ENCODE measurements around the gene HSFY2. TPM values are rescaled to one million over a fixed set of nuclear protein-coding genes. Genes with fewer than 3 reads are reported as not detected.
"Not testable (repeated sequence)": the region's sequence is repeated elsewhere in the genome, so short reads cannot be mapped to it uniquely, and the experiment has no call there.

HSFY2 gene, protein sequence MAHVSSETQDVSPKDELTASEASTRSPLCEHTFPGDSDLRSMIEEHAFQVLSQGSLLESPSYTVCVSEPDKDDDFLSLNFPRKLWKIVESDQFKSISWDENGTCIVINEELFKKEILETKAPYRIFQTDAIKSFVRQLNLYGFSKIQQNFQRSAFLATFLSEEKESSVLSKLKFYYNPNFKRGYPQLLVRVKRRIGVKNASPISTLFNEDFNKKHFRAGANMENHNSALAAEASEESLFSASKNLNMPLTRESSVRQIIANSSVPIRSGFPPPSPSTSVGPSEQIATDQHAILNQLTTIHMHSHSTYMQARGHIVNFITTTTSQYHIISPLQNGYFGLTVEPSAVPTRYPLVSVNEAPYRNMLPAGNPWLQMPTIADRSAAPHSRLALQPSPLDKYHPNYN
- polyA plus RNA-seq (ENCODE audit: insufficient read length in 10 of 10): under 1 TPM in 5 of 10 donors, not detected in 5; 0.08 to 0.39 (median 0.25) TPM
- long read RNA-seq, donor 1: 0 reads
- long read RNA-seq, donor 2: 0 reads
- long read RNA-seq, donor 3: 0 reads
- long read RNA-seq, donor 4: 0 reads
- long read RNA-seq, donor 5: 0 reads
- long read RNA-seq, donor 6: 0 reads
- long read RNA-seq, donor 7: 0 reads
- long read RNA-seq, donor 8: 0 reads
- long read RNA-seq, donor 9: 0 reads

DNA sequence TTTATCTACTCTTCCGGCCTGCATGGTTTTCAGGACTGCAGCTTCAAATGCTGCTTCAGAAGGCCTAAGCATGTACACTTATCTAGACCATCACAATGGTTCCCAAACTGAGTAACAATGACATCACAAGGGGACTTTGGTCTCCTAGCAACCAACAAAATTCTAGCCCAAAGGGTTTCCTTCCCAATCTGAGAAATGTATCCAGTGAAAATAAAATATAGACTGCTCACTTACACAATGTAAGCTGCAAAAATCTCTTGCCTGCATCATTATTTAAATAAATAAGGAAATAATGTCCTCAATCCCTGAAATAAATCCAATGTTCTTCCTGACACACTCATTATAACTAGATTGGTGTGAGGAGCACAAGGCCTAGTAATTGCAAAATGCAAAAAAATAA is at the start of gene HSFY2:
Gene HSFY2, minus strand, starts transcription at position 101 of the 400 bp plus-strand sequence. CDS start 117 bp downstream, outside the sequence.
- not testable (repeated sequence) for DNase-seq

DNA sequence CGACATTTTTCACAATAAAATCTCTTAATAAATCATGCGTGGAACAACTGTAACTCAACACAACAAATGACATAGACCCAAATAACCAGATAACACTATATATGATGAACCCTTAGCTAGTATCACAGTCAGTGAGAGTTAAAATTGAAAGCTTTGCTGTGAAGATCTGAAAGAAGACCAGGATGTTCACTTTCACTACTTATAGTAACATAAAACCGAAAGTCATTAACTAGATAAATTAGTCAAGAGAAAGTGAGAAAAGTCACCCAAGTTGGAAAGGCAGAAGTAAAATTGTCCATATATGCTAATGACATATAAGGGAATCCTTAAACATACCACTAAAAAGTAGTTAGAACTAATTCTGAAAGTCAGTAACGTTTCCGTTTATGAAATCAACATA is 42.2 kb upstream of the HSFY2 start:
- DNase-seq: not testable (repeated sequence)

DNA sequence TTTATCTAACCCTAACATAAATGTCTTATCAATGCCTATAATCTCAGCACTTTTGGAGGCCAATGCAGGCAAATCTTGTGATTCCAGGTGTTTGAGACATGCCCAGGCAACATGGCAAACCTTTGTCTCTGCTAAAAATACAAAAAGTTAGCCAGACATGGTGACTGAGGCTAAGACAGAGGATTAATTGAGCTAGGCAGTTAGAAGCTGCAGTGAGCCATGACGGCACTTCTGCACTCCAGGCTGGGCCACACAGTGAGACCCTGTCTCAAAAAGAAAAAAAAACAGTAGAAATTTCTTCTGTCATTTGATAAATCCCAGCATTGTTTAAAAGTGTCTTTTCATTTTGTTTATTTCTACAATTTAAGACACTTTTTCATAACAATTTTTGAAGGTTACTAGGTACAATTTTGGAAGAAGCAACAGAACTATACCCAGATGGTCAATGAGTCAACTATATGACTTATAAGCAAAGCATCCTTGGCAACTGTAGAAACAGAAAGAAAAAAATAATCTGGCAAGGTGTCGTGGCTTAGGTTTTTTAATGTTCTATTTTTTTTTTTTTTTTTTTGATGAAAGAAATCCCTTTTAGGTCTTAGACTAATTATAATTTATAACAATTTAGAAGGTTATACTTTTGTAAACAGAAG is 15.3 kb upstream of the HSFY2 start:
- not testable (repeated sequence) for DNase-seq

DNA sequence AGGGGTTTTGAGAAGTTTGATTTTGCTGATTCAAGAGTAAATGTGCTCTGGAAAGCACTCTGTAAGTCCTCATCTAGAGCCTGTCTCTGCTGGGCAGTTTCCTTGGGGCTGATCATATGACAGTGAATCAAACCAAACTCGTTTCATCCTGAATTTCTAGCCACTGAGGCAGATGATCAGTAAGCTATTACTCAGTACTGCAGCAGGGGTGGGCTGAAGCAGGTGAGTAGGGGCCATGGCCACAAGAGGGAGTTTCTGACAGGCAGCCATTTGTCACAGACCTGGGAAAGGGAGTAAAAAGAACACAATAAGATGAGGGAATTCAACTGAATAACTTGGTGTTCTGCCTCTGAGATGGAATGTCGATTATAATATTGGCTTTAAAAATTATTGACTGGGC is 19.5 kb downstream of the HSFY2 start:
- not testable (repeated sequence) for DNase-seq

DNA sequence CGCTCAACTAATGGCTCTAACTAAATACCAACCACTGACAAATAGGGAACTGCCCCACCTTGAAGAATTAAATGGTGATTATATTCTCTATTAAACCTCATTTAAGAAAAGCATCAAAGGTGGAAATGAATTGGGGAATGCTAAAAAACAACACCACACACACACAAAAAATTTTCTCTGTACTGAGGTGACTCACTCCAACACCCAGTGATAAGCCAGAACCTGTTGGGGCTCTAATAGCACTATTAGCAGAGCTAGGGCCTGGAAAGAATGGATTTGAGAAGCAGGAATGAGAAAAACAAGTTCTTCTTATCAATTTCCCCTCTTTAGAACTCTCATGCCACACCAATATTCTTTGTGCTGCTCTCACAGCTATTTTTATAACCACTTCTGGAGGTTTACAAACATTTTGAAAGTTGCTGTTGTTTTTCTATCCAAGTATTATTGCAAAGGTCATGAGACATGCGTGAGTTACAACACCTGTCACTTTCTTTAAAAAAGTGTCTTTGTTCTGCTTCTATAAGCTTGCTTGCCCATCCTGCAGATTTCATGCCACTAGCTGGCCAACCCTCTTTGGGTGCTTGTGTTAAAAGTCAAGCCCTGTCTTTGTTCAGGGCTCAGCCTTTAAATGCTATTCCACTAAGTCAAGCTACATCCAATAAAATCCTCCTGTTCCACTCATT is 20.3 kb downstream of the HSFY2 start:
- not testable (repeated sequence) for DNase-seq

DNA sequence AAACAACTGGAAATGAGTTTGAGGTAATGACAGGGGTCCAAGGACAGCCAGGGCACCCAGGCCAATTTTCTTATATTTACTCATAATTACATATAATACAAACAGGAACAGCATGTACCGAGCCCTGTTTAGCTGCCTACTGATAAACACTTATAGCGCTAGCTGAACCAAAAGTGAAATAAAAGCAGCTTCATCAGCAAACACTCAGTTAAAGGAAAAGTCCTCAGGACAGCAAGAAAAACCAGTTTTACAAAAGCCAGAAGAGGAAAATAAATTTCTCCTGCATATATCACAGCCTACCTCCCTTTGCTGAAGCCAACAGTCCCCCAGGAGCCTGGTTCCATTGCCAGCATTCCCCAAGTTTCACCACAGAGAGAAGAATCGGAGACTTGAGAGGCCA is 49.8 kb downstream of the HSFY2 start:
- not testable (repeated sequence) for DNase-seq

Other genes with a start within 250 kb of the HSFY2 start
- gene HSFY1, start 227.0 kb downstream of the HSFY2 start, polyA plus RNA-seq (ENCODE audit: insufficient read length in 10 of 10): under 1 TPM in 1 of 10 donors, not detected in 9; 0.20 TPM

Data from muscle of back (tissue), 13 donors.